Fibroblast of skin of back (primary cell): ENCODE measurements around the gene MRPL9.
A peak's percentile ranks its signal among the peaks of the same experiment; 100 is the strongest.
"Not testable (repeated sequence)": the region's sequence is repeated elsewhere in the genome, so short reads cannot be mapped to it uniquely, and the experiment has no call there.

Source experiments
- DNase-seq: peaks from one replicate; pipeline ENCODE4 v3.0.0-alpha.2; 2013

The MRPL9 gene

DNA sequence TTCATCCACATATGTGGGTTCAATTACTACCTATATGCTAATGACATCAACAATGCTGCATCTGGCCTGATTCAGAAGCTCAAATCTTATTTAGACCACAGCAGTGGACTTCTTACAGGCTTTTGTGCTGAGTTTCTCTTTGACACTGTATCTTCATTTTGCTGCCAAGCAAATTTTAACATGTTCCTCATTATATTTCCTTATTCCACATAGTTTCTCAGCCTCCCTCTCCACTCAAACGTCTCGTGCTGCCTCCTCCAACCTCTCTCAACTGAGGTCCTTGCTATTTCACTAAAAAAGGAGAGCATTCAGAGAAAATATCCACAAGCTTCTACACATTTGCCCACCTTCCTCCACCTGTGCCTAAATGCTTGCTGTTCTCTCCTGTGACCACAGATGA, 20.5 kb upstream of the MRPL9 start:
- DNase-seq = no peak

DNA sequence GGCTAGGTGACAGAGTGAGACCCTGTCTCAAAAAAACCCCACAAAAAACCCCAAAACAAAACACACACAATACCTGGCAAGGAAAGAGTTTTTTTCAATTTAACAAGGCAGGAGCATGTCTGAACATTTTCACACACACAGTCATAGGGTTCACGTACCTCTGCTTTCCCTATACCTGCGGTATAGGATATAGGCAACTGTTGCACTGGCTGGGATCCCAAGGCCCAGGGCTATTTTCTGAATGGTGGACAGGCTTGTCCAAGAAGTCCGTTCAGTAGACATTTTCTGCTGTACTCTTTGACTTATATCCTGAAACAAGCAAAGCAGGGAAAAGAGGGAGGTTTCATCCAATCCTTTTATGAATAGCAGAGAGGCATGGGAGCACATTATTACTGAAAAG, 19.4 kb upstream of the MRPL9 start:
- DNase-seq = no peak

DNA sequence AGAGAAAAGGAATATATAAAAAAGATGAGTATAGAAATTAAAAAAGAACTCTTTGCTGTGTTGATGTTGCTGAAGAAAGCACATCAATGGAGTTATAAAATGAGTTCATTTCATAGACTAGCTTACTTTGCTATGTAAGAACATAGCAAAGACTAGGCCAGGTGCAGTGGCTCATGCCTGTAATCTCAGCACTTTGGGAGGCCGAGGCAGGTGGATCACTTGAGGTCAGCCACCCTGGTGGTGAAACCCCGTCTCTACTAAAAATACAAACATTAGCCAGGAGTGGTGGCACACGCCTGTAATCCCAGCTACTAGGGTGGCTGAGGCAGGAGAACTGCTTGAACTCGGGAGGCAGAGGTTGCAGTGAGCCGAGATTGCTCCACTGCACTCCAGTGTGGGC, 18.7 kb upstream of the MRPL9 start:
- DNase-seq = not testable (repeated sequence)

DNA sequence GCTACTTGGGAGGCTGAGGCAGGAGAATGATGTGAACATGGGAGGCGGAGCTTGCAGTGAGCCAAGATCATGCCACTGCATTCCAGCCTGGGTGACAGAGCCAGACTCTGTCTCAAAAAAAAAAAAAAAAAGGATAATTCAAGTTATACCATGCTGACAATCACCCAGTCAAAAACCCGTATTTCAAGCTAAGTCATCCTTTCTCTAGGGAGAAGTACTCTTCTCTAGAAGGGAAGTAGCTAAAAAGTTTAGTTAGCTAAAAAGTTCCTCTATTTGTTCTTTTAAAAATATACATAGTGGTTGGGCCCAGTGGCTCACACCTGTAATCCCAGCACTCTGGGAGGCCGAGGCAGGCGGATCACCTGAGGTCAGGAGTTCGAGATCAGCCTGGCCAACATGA, 17.4 kb upstream of the MRPL9 start:
- DNase-seq = not testable (repeated sequence)

DNA sequence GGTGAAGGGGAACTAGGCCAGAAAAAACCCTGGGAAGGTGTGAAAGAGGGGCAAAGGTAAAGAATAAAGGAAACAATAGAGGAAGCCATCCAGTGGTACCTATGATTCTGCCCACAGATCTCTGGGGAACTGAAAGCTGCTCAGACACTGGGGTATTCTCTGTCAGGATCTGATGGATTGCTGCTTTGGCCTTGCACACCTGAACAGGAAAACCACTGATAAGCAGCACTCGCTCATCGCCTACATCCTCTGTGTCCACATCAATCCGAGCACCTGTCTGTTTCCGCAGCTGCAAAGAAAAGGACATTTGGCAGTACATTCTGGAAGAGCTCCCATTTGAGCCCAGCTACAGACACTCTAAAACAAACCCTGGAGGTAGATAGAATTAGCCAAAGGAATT, 16.6 kb upstream of the MRPL9 start:
- no peak for DNase-seq

DNA sequence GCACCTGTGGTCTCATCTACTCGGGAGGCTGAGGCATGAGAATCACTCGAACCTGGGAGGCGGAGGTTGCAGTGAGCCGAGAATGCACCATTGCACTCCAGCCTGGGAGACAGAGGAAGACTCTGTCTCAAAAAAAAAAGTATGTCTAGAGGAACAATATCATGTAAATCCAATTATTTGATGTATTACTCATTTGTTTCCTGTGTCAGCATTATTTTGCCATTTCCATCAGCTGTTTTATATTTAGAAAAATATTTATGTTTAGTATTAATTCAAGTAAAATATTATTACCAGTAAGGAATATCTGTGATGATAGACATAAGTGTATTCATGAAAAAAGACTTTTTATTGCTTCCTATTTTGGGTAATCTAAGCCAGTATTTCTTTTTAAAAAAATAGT, 14.0 kb upstream of the MRPL9 start:
- no peak for DNase-seq

DNA sequence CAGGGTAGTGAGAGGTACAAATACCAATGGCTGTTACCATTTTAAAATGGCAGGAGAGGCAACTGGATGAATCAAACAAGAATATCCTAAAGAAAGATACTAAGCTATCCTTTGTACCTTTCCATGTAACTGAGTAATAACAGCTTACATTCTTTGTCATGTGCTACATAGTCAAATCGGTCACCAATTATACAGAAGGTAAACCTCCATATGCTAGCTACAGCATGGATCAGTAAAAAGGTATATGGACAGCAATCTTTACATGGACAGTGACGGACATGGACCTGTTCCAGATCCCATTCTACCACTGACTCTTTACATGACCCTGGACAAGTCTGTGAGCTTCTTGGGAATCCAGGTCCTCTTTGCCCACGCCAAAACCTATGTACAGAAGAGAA, 13.4 kb upstream of the MRPL9 start:
- DNase-seq = no peak

DNA sequence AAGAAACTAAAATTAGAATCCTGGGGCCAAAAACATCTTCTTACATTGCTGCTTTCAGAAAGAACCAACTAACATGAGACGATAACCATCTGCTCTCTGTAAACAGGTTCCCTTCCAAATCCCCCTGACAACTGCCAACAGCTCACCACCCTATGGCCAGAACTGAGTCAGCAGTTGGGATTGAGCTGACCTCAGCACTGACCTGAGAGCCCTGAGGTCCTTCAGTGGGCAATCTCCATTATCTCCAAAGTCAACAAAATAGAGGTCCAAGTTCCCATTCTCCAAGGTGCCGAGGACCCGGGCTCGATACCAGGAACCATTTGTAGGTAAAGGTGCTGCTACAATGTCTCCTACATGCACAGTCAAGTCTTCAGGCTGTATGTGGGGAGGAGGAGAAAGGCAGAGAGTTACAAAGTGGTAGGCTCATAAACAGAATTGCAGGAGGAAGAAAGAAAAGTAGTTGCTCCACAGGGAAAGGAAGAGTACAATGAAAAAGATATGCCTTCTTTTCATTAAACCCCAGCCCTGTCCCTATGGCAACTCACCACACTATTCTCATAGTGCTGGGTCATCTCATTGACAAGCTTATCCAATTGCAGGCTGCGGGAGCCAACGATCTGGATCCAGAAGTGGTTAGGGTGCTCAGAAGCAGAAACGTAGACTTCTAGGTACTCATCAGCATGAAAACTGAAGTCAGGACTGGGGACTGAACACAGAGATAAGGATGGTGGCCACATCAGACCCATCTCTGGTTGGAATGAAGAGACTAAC, 12.8 kb upstream of the MRPL9 start:
- DNase-seq = no peak

DNA sequence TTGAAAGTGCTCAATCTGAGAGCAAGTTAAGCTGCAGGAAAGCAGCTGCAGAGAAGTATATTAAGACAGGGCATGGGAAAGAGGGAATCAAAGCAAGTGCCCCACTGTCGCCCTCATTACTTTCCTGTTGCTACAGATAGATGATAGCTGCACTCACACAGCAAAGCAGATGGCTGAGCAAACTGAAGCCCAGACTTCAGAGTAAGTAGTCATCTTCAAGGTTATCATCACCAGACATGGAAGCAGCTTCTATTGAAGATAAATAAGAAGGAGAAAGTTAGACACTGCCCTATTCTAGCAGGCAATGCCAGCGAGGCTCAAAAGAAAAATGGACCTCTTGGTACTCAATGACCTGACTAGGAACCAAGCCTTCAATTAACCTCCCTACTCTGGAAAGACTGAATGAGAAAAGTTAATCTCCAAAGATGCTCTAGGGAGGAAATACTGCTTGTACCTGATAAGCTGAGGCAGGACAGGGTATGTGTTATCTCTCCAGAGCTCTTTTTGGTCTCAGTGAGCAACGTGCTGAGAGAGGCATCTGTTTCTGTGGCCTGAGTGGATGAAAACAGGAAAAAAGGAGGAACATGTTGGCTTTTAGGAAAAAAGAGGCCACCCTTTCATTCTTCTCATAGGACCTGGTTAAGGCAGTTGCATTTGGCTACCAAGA, 11.1 kb upstream of the MRPL9 start:
- DNase-seq = no peak

DNA sequence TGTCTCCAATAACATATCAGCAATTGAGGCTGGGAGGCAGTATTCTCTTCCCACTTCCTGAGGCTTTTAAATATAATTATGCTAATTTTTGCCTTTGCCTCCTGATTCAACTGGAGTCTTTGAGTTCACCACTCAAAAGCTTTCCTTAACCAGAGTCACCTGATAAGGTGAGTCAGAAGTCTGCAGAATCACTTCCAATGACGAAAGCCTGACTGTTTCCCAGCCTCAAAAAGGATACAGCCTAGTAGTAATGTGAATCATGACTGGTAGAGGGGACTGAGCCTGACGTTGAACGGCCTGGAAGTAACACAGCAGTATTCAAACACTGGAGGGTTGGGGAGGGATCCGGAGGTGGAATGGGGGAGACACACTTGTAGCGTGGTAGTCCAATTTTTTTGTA, 10.4 kb upstream of the MRPL9 start:
- DNase-seq = no peak

DNA sequence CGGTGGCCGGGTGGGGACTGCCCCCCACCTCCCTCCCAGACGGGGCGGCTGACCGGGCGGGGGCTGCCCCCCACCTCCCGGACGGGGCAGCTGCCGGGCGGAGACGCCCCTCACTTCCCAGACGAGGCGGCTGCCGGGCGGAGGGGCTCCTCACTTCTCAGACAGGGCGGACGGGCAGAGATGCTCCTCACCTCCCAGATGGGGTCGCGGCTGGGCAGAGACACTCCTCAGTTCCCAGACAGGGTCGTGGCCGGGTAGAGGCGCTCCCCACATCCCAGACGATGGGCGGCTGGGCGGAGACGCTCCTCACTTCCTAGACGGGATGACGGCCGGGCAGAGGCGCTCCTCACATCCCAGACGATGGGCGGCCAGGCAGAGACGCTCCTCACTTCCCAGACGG, 6.0 kb upstream of the MRPL9 start:
- DNase-seq = not testable (repeated sequence)

DNA sequence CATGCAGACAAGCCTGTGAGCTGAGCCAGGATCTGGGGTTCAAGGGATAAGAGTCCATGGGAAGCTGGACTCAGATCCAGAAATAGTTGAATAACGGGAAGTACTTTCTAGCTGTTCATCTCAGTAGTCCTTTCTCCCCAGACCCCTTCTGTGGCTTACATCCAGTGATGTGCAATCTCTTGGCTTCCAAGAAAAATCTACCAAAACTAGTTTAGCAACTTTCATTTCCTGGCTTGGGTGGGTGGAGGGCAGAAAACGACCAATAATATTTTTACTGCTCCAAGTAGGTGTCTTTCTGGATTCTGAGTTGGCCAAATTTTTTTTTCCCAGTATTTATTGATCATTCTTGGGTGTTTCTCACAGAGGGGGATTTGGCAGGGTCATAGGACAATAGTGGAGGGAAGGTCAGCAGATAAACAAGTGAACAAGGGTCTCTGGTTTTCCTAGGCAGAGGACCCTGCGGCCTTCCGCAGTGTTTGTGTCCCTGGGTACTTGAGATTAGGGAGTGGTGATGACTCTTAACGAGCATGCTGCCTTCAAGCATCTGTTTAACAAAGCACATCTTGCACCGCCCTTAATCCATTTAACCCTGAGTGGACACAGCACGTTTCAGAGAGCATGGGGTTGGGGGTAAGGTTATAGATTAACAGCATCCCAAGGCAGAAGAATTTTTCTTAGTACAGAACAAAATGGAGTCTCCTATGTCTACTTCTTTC, 5.2 kb upstream of the MRPL9 start:
- not testable (repeated sequence) for DNase-seq

DNA sequence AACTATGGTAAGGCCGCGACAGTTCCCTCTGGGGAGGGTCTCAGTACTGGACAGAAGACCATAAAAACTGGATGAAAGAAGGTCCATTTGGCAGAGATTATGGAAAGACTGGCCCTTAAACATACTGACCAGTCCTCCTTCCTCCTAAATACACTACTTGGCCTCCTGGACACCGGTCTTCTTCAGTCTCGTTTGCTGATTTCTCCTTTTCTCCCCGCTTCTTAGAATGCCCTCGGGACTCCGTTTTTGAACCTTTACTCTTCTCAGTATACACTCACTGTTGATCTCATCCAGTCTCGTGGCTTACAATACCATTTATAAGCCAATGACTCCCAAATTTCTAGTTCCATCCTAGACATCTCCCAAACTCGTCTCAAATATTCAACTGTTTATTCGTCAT, 694 bp upstream of the MRPL9 start:
- no peak for DNase-seq

DNA sequence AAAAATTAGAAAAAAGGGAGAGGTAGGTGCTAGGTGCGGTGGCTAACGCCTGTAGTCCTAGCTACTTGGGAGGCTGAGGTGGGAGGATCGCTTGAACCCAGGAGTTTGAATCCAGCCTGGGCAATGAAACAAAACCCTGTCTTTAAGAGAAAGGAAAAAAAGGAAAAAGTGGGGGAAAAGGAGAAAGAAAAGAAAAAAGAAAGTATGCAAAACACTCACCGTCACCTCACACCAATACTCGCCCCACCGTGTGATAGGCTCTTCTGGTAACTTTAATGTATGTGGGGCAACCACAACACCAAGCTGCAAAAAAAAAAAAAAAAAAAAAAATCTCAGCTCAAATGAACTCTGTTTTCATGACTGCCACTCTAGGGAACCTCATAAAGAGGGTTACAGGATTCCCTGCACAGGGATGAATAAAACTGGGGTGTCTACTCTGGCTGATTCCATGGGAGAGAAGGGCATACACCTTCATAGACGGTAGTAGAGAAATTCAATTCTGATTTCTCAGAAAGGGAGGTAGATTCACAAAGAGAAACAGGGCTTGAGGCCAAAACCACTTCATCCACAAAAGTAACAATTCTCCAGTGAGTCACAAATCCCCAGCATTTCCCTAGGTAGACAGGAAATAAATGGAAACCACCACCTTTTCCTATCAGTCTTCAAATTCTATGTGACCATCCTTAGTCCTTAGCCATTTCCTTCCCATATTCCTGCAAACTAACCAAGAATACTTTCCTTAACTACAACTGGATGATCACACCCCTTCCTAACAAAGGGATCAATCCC, 2.5 kb downstream of the MRPL9 start:
- DNase-seq = no peak

DNA sequence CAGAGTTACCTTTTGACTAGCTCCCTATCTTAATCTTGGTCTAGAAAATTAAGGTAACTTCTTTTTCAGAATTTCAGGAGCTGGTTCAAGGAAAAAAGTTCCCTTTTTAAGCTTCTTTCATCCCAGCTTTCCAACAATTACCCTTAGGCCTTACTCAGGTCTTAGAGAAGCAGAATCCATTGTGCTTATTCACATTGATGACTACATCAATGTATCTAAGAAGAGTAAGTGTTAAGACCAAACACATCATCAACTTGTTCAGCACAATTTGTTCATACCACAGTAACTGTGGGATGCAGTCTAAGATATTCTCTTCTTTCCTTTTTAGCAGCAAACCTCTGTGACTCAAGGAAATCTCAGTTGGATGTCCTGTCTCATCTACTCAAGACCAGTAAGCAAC, 4.1 kb downstream of the MRPL9 start:
- DNase-seq = no peak

DNA sequence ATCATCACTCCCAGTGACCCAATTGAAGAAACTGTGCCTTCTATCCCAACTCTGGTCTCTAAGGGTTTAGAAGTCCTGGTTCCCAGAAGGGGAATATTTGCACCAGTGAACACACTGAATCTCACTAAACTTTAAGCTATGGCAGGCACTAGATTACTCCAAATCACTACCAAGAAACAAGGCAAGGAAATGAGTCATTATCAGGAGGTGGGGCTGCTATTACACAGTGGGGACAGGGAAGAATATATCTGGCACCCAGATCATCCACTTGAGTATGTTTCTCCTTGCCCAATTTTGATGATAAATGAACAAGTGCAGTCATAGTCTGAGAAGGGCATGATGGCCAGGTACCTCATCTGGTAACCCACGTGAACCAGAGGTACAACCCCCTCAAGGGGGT, 7.0 kb downstream of the MRPL9 start:
- peak; percentile 19 for DNase-seq

DNA sequence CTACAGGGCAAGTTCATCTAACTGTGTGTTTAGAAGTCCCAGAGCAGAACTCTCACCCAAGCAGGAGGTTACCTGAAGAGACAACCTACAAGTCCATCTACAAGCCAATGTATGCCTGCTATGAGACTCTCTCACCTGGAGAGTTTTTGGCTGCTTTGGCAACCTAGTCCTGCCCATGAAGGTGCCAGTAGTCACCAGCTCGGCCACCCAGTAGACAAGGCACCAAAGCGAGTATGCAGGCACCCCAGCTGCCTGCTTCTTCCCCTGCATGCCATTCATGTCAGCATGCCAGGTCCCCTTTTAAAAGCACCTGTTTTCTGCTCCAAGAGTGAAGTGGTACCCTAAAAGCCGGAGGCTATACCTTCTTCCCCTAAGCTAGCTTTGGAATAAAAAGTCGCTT, 21.8 kb downstream of the MRPL9 start:
- DNase-seq = no peak

DNA sequence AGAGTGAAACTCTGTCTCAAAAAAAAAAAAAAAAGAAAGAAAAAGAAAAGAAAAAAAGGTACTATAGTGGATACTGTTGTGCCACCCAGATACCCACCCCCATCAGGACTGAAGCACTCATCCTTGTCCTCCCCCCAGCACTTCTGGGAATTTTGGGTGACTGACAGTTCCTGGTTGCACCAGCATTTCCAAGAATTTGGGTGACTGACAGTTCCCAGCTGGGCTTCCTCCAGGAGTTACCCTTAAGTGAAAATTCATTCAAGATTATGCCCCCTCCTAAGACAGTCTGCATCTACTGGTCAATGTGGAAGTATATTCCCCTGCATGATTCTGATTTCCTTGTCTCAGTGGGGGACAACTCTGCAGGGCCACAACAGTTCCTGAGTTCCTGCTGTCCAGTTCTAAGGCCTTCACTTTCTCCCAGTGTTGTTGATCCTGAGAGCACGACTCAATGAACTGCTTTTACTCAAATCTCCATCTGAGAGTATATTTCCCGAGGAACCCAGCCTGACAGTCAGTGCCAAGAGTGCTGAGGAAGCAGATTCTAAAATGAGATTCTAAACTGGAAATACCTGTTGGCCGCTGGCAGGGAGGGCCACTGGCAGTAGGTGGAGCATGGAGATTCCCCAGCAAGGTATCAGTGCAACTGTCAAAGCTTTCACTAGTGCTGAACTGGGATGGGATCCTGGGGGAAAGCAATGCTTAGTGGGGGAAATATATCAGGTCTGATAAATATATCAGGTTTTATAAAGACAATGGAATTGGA, 23.5 kb downstream of the MRPL9 start:
- no peak for DNase-seq

DNA sequence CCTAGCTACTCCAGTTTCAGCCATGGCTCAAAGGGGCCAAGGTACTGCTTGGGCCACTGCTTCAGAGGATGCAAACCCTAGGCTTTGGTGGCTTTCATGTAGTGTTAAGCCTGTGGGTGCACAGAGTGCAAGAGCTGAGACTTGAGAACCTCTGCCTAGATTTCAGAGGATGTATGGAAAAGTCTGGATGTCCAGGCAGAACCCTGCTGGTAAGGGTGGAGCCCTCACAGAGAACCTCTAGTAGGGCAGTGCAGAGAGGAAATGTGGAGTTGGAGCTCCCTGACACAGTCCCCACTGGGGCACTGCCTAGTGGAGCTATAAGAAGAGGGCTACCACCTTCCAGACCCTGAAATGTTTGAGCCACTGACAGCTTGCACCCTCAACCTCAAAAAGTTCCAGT, 25.8 kb downstream of the MRPL9 start:
- no peak for DNase-seq

DNA sequence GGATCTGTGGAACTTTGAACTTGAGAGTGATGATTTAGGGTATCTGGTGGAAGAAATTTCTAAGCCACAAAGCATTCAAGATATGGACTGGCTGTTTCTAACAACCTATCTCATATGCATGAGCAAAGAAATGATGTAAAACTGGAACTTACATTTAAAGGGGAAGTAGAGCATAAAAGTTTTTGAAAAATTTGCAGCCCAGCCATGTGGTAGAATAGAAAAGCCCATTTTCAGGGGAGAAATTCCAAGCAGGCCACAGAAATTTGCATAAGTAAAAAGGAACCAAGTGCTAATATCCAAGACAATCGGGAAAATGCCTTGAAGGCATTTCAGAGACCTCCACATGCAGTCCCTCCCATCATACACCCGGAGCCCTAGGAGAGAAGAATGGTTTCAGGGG, 26.3 kb downstream of the MRPL9 start:
- no peak for DNase-seq

DNA sequence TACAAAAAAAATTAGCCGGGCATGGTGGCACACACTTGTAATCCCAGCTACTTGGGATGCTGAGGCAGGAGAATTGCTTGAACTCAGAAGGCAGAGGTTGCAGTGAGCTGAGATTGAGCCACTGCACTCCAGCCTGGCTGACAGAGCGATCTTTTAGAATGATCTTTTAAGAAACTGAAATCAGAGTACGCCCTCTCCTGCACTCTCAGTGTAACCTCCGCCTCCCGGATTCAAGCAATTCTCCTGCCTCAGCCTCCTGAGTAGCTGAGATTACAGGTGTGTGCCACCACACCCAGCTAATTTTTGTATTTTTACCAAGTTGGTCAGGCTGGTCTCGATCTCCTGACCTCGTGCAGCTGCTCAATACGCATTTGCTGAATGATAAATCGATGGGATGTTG, 29.3 kb downstream of the MRPL9 start:
- not testable (repeated sequence) for DNase-seq

DNA sequence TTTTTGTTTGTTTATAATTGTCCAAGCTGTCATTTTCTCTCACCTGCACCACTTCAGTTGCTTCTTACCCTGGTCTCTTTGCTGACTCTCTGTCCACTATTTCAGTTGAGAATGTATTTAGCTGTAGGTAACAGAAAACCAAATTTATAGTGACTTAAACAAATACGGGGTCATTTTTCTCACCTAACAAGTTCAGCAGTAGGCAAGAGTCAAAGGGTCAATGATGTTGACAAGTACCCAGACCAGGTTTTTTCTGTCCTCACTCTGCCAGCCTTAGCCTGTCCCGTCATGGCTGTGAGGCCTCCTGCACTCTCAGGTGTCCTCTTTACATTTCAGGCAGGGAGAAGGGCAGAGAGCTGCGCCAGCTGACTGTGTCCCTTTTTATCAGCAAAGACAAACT, 30.2 kb downstream of the MRPL9 start:
- DNase-seq = no peak
